GM12878 (cell line): Measurements from ENCODE around the gene FRAS1. TPM values are rescaled to one million over a fixed set of nuclear protein-coding genes. Genes with fewer than 3 reads are reported as not detected.

ENCODE experiments used
- ATAC-seq: fragments of 200-7000 bp; cut with Tn5 transposase; 3 replicates; pipeline ENCODE4 v1.9.1; 2020; ENCODE audit warnings: mild to moderate bottlenecking, moderate library complexity
- BruUV-seq: library from RNA; stranded (reverse); fragments of 400-500 nt; replicated peaks from 2 replicates; lab custom pipeline; 2021; lab: Mats Ljungman, UMichigan
- CTCF ChIA-PET: fragments of 300-600 bp; sonication (Branson Sonifier 250); formaldehyde crosslinking; extraction: SDS; loops from one replicate; lab custom pipeline; 2021; ENCODE audit warnings: inconsistent platforms; lab: Yijun Ruan, JAX
- POLR2A ChIA-PET: fragments of 350-600 bp; formaldehyde crosslinking; extraction: SDS; loops from one replicate; lab custom pipeline; 2021; ENCODE audit warnings: inconsistent platforms; lab: Charles Lee
- RAD21 ChIA-PET: fragments of 300-600 bp; sonication (Branson Sonifier 250); formaldehyde crosslinking; loops from one replicate; lab custom pipeline; 2023; ENCODE audit warnings: antibody characterized with exemption; ENCODE audit not compliant: unreplicated experiment; lab: Charles Lee
- SMC1A ChIA-PET: fragments of 300-600 bp; sonication (Branson Sonifier 250); formaldehyde crosslinking; loops from one replicate; lab custom pipeline; 2023; ENCODE audit not compliant: unreplicated experiment, uncharacterized antibody; lab: Charles Lee
- DNase-seq: peaks from one replicate; pipeline ENCODE4 v3.0.0-alpha.2; 2011; ENCODE audit warnings: low read depth, low spot score
- FAIRE-seq: peaks from 3 replicates; lab custom pipeline; 2011; peaks lifted over from hg19 to GRCh38; lab: Jason Lieb, UNC
- H2AFZ ChIP-seq: 2 replicates; pipeline ENCODE4 v1.6.0; 2011; ENCODE audit warnings: low read depth, low read length, control low read depth; ENCODE audit not compliant: control insufficient read depth
- H3K27ac ChIP-seq: 2 replicates; pipeline ENCODE4 v1.5.1; 2011; ENCODE audit warnings: control low read depth; ENCODE audit not compliant: control insufficient read depth, insufficient read depth
- H3K27me3 ChIP-seq, 2 experiments: replicated peaks in 1 of 2; 2 replicates each; pipeline versions ENCODE4 v1.6.0 to v1.6.1; 2011; ENCODE audit warnings: low read length in 1 of 2; ENCODE audit not compliant: control insufficient read depth in 2 of 2, insufficient read depth in 2 of 2
- H3K36me3 ChIP-seq, 2 experiments: 2 replicates each; pipeline ENCODE4 v1.5.1; 2011; ENCODE audit warnings: low read length in 1 of 2; ENCODE audit not compliant: control insufficient read depth in 2 of 2, insufficient read depth in 2 of 2
- H3K4me1 ChIP-seq: 2 replicates; pipeline ENCODE4 v1.6.1; 2011; ENCODE audit warnings: mild to moderate bottlenecking, low read length, moderate library complexity, mixed read lengths; ENCODE audit not compliant: control insufficient read depth, insufficient read depth
- H3K4me2 ChIP-seq: 2 replicates; pipeline ENCODE4 v1.6.0; 2011; ENCODE audit warnings: control low read depth; ENCODE audit not compliant: control insufficient read depth, insufficient read depth
- H3K4me3 ChIP-seq: fragments of 200-600 bp; sonication (generic); 2 replicates; pipeline ENCODE4 v1.5.1; 2016
- H3K79me2 ChIP-seq: 2 replicates; pipeline ENCODE4 v1.6.0; 2011; ENCODE audit warnings: low read length; ENCODE audit not compliant: control insufficient read depth, insufficient read depth
- H3K9ac ChIP-seq: 2 replicates; pipeline ENCODE4 v1.8.0; 2011; ENCODE audit warnings: low read length, control low read depth, mixed read lengths; ENCODE audit not compliant: control insufficient read depth, insufficient read depth
- H3K9me3 ChIP-seq: replicated peaks from 3 replicates; pipeline ENCODE4 v1.5.1; 2011; ENCODE audit warnings: mild to moderate bottlenecking, low read length; ENCODE audit not compliant: control insufficient read depth, insufficient read depth
- H4K20me1 ChIP-seq: 2 replicates; pipeline ENCODE4 v1.6.0; 2011; ENCODE audit not compliant: control insufficient read depth, insufficient read depth
- CBFB ChIP-seq: IDR thresholded peaks from 2 replicates; pipeline ENCODE4 v1.6.1; 2016; ENCODE audit warnings: antibody characterized with exemption, low read depth
- FOXK2 ChIP-seq: fragments of 450-650 bp; IDR thresholded peaks from 2 replicates; pipeline ENCODE4 v1.6.1; 2017; ENCODE audit warnings: mild to moderate bottlenecking, moderate library complexity
- HDAC2 ChIP-seq: fragments of 200-600 bp; sonication (generic); IDR thresholded peaks from 2 replicates; pipeline ENCODE4 v1.6.1; 2017
- NFYA ChIP-seq: IDR thresholded peaks from 2 replicates; pipeline ENCODE4 v1.6.1; 2011; ENCODE audit warnings: low read depth, mild to moderate bottlenecking, low read length, improper control_type of control experiment, borderline replicate concordance
- RBBP5 ChIP-seq: fragments of 200-600 bp; sonication (generic); conservative IDR thresholded peaks from 2 replicates; pipeline ENCODE4 v1.6.1; 2016
- SIX5 ChIP-seq: IDR thresholded peaks from 2 replicates; pipeline ENCODE4 v1.6.1; 2011; ENCODE audit warnings: mild to moderate bottlenecking, low read depth, low read length, moderate library complexity; ENCODE audit not compliant: severe bottlenecking
- ZNF622 ChIP-seq: fragments of 450-650 bp; IDR thresholded peaks from 2 replicates; pipeline ENCODE4 v1.6.1; 2017; ENCODE audit warnings: mild to moderate bottlenecking, inconsistent platforms
- ZZZ3 ChIP-seq: IDR thresholded peaks from 2 replicates; pipeline ENCODE4 v1.6.1; 2011; ENCODE audit warnings: low read depth; ENCODE audit not compliant: control insufficient read depth, insufficient read length
- WGBS: methylation state at CpG from one replicate; pipeline ENCODE4 v1.1.6; 2016; ENCODE audit warnings: low lambda C conversion rate; ENCODE audit not compliant: insufficient replicate concordance, insufficient coverage; ENCODE audit errors: missing lambda C conversion rate; 5-methylcytosine and 5-hydroxymethylcytosine counted together
- in situ Hi-C: fragments of 300-500 bp; cut with MboI; formaldehyde crosslinking; loops from 9 replicates; pipeline ENCODE4 v1.14.3; 2018; ENCODE audit warnings: mixed read lengths
- intact Hi-C: fragments of 100-400 bp; cut with micrococcal nuclease; formaldehyde crosslinking; loops from one replicate; pipeline ENCODE4 v1.14.2; 2022; ENCODE audit not compliant: unreplicated experiment
- polyA plus RNA-seq, 11 experiments: library from polyadenylated mRNA; depleted of rRNA in 4 of 11; unstranded in 6 of 11; stranded (reverse) in 5 of 11; fragments of >200 nt; fragmentation: Nextera tagmentation in 4 of 11; fragmentation: Illumina TruSeq in 1 of 11; extraction: Ambion mirVana in 4 of 11; extraction: Trizol in 1 of 11; gene quantifications; 1 replicate in 1 of 11; 2 replicates in 10 of 11; pipeline versions ENCODE4 v1.2.1 to v1.2.3, GENCODE V29; 2011 to 2016; ENCODE audit warnings: inconsistent platforms in 2 of 11, missing spikeins in 2 of 11, low read depth in 1 of 11
- total RNA-seq, 4 experiments: library from RNA; depleted of rRNA in 3 of 4; stranded (reverse); fragments of >200 nt in 3 of 4; fragmentation: Illumina TruSeq in 1 of 4; extraction: Trizol in 1 of 4; gene quantifications; 2 replicates each; pipeline versions ENCODE4 v1.2.1 to v1.2.3, GENCODE V29; 2013 to 2021
- TF ChIP-seq, protein P1 (sequence below): IDR thresholded peaks from 2 replicates; pipeline ENCODE4 v1.6.1; 2012; ENCODE audit warnings: low read depth, low read length, improper control_type of control experiment
- TF ChIP-seq, protein P2 (sequence below): fragments of 450-650 bp; conservative IDR thresholded peaks from 2 replicates; pipeline ENCODE4 v1.6.1; 2017; ENCODE audit warnings: mild to moderate bottlenecking, moderate library complexity
- TF ChIP-seq, protein P3 (sequence below): IDR thresholded peaks from 2 replicates; pipeline ENCODE4 v1.6.1; 2012; ENCODE audit warnings: mild to moderate bottlenecking, low read depth, low read length
- TF ChIP-seq, protein P4 (sequence below): fragments of 450-650 bp; IDR thresholded peaks from 2 replicates; pipeline ENCODE4 v1.6.1; 2017; ENCODE audit warnings: antibody characterized with exemption, mild to moderate bottlenecking, moderate library complexity
- TF ChIP-seq, protein P5 (sequence below): fragments of 450-650 bp; IDR thresholded peaks from 2 replicates; pipeline ENCODE4 v1.6.1; 2017; ENCODE audit warnings: low read depth, mild to moderate bottlenecking, moderate library complexity
- TF ChIP-seq, protein P6 (sequence below): IDR thresholded peaks from 2 replicates; pipeline ENCODE4 v1.6.1; 2011; ENCODE audit warnings: low read depth, mild to moderate bottlenecking, low read length, moderate library complexity, borderline replicate concordance; ENCODE audit errors: extremely low read depth

The FRAS1 gene
- total and polyA plus RNA-seq, 10 of the 15 experiments (the other 5 are each of a cell fraction or from before 2014, with no cell fraction given): 0.08 to 11.7 (median 0.20) TPM

DNA sequence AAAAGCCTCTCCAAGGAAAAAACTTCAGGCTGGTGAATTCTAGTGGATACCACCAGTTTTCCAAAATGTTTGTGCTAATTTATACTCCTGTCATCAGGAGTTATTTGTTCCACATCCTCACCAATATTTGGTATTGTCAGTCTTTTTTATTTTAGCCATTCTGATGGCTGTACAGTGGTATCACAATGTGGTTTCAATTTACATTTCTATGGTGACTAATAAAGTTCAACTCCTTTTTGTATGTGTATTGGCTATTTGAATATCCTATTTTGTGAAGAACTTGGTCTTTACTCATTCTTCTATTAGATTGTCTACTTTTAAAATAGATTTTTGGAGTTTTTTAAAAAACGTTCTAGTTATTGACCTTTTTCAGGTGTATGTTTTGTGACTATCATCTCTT, 33.0 kb upstream of the FRAS1 start:
- intact Hi-C loops: no loop called here
- ATAC-seq: no peak

More for the DNA sequence above, 33.0 kb upstream of the FRAS1 start:
- BruUV-seq: no TSS peak
- TF ChIP-seq ZZZ3 (no peak), CBFB (no peak), NFYA (no peak), RBBP5 (no peak), HDAC2 (no peak), FOXK2 (no peak), ZNF622 (no peak), SIX5 (no peak)
- TF ChIP-seq, protein P1, sequence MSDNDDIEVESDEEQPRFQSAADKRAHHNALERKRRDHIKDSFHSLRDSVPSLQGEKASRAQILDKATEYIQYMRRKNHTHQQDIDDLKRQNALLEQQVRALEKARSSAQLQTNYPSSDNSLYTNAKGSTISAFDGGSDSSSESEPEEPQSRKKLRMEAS: no peak
- TF ChIP-seq, protein P2, sequence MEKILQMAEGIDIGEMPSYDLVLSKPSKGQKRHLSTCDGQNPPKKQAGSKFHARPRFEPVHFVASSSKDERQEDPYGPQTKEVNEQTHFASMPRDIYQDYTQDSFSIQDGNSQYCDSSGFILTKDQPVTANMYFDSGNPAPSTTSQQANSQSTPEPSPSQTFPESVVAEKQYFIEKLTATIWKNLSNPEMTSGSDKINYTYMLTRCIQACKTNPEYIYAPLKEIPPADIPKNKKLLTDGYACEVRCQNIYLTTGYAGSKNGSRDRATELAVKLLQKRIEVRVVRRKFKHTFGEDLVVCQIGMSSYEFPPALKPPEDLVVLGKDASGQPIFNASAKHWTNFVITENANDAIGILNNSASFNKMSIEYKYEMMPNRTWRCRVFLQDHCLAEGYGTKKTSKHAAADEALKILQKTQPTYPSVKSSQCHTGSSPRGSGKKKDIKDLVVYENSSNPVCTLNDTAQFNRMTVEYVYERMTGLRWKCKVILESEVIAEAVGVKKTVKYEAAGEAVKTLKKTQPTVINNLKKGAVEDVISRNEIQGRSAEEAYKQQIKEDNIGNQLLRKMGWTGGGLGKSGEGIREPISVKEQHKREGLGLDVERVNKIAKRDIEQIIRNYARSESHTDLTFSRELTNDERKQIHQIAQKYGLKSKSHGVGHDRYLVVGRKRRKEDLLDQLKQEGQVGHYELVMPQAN: no peak
- TF ChIP-seq, protein P3, sequence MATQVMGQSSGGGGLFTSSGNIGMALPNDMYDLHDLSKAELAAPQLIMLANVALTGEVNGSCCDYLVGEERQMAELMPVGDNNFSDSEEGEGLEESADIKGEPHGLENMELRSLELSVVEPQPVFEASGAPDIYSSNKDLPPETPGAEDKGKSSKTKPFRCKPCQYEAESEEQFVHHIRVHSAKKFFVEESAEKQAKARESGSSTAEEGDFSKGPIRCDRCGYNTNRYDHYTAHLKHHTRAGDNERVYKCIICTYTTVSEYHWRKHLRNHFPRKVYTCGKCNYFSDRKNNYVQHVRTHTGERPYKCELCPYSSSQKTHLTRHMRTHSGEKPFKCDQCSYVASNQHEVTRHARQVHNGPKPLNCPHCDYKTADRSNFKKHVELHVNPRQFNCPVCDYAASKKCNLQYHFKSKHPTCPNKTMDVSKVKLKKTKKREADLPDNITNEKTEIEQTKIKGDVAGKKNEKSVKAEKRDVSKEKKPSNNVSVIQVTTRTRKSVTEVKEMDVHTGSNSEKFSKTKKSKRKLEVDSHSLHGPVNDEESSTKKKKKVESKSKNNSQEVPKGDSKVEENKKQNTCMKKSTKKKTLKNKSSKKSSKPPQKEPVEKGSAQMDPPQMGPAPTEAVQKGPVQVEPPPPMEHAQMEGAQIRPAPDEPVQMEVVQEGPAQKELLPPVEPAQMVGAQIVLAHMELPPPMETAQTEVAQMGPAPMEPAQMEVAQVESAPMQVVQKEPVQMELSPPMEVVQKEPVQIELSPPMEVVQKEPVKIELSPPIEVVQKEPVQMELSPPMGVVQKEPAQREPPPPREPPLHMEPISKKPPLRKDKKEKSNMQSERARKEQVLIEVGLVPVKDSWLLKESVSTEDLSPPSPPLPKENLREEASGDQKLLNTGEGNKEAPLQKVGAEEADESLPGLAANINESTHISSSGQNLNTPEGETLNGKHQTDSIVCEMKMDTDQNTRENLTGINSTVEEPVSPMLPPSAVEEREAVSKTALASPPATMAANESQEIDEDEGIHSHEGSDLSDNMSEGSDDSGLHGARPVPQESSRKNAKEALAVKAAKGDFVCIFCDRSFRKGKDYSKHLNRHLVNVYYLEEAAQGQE: no peak
- TF ChIP-seq, protein P4, sequence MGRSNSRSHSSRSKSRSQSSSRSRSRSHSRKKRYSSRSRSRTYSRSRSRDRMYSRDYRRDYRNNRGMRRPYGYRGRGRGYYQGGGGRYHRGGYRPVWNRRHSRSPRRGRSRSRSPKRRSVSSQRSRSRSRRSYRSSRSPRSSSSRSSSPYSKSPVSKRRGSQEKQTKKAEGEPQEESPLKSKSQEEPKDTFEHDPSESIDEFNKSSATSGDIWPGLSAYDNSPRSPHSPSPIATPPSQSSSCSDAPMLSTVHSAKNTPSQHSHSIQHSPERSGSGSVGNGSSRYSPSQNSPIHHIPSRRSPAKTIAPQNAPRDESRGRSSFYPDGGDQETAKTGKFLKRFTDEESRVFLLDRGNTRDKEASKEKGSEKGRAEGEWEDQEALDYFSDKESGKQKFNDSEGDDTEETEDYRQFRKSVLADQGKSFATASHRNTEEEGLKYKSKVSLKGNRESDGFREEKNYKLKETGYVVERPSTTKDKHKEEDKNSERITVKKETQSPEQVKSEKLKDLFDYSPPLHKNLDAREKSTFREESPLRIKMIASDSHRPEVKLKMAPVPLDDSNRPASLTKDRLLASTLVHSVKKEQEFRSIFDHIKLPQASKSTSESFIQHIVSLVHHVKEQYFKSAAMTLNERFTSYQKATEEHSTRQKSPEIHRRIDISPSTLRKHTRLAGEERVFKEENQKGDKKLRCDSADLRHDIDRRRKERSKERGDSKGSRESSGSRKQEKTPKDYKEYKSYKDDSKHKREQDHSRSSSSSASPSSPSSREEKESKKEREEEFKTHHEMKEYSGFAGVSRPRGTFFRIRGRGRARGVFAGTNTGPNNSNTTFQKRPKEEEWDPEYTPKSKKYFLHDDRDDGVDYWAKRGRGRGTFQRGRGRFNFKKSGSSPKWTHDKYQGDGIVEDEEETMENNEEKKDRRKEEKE: no peak
- TF ChIP-seq, protein P5, sequence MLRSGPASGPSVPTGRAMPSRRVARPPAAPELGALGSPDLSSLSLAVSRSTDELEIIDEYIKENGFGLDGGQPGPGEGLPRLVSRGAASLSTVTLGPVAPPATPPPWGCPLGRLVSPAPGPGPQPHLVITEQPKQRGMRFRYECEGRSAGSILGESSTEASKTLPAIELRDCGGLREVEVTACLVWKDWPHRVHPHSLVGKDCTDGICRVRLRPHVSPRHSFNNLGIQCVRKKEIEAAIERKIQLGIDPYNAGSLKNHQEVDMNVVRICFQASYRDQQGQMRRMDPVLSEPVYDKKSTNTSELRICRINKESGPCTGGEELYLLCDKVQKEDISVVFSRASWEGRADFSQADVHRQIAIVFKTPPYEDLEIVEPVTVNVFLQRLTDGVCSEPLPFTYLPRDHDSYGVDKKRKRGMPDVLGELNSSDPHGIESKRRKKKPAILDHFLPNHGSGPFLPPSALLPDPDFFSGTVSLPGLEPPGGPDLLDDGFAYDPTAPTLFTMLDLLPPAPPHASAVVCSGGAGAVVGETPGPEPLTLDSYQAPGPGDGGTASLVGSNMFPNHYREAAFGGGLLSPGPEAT: no peak
- TF ChIP-seq, protein P6, sequence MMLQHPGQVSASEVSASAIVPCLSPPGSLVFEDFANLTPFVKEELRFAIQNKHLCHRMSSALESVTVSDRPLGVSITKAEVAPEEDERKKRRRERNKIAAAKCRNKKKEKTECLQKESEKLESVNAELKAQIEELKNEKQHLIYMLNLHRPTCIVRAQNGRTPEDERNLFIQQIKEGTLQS: no peak
- TF ChIP-seq, all 136 proteins: peak for 0
- no peaks in the 10 kb centered on the region for H3K36me3 ChIP-seq
- H4K20me1 ChIP-seq: no peaks in the 10 kb centered on the region
- RAD21 ChIA-PET: no interaction called here
- FAIRE-seq: no peak
- CTCF ChIA-PET: no interaction called here
- H3K9ac ChIP-seq: no peak overlapping the region
- H3K27ac ChIP-seq: no peak overlapping the region
- H2AFZ ChIP-seq: no peak overlapping the region
- no peaks in the 10 kb centered on the region for H3K4me1 ChIP-seq
- SMC1A ChIA-PET: interaction anchor here (1.5 kb wide), 1 partner anchor 27 kb away, joined by 4 read pairs; no protein-coding TSS in a partner anchor
- DNase-seq: no peak
- H3K79me2 ChIP-seq: no peaks in the 10 kb centered on the region
- no peak overlapping the region for H3K4me3 ChIP-seq
- H3K27me3 ChIP-seq: no peaks in the 10 kb centered on the region
- in situ Hi-C loops: no loop called here
- no peak overlapping the region for H3K4me2 ChIP-seq
- POLR2A ChIA-PET: no interaction called here
- H3K9me3 ChIP-seq: no peaks in the 10 kb centered on the region
- 0% methylated on average over 1 of the region's 1 CpG for WGBS
